ENCODE results near the gene TBCC. TPM values are rescaled to one million over a fixed set of nuclear protein-coding genes. Genes with fewer than 3 reads are reported as not detected.

Gene TBCC
- total RNA-seq, 1 experiment from 2014 or later, result 24.7 TPM

- TF ChIP-seq RELA (CRISPR knock-in tag; IDR thresholded peaks at IDR 0.05; ENCODE audit: borderline replicate concordance) (no peak), SOX15 (CRISPR knock-in tag; IDR thresholded peaks at IDR 0.05) (no peak), PRDM15 (CRISPR knock-in tag; IDR thresholded peaks at IDR 0.05) (no peak), SMAD3 (CRISPR knock-in tag; IDR thresholded peaks at IDR 0.05; ENCODE audit: borderline replicate concordance) (no peak), GTF2I (CRISPR knock-in tag; conservative IDR thresholded peaks at IDR 0.05) (no peak), PREB (CRISPR knock-in tag; IDR thresholded peaks at IDR 0.05; ENCODE audit: borderline replicate concordance) (no peak), SP1 (CRISPR knock-in tag; conservative IDR thresholded peaks at IDR 0.05) (no peak), ZNF423 (CRISPR knock-in tag; IDR thresholded peaks at IDR 0.05) (no peak), MYBL2 (CRISPR knock-in tag; IDR thresholded peaks at IDR 0.05) (no peak), TEAD4 (CRISPR knock-in tag; IDR thresholded peaks at IDR 0.05) (no peak), PRRX2 (CRISPR knock-in tag; IDR thresholded peaks at IDR 0.05) (no peak), ETV6 (CRISPR knock-in tag; IDR thresholded peaks at IDR 0.05) (no peak), IRF2 (CRISPR knock-in tag; IDR thresholded peaks at IDR 0.05; ENCODE audit: borderline replicate concordance, low read depth) (no peak), ZNF317 (CRISPR knock-in tag; IDR thresholded peaks at IDR 0.05; ENCODE audit: borderline replicate concordance, low read depth) (no peak), ZNF138 (CRISPR knock-in tag; conservative IDR thresholded peaks at IDR 0.05) (no peak), ZNF671 (CRISPR knock-in tag; IDR thresholded peaks at IDR 0.05) (no peak)
- no peak for DNase-seq (ENCODE audit: low spot score)
- Mint-ChIP-seq H3K36me3 (no peaks in the 10 kb centered on the region; the same call in 1 of the 2 replicates), H3K4me1 (peaks cover 25% of the 10 kb centered on the region), H3K27ac (no peak overlapping the region), H3K4me3 (no peak overlapping the region), H3K27me3 (ENCODE audit: low read depth) (no peaks in the 10 kb centered on the region), H3K9me3 (no peaks in the 10 kb centered on the region)
- ChIA-PET CTCF (interaction anchor here (0.6 kb wide), 1 partner anchor 112 kb away, joined by 3 read pairs; no protein-coding TSS in a partner anchor), POLR2A (no interaction called here)
- ATAC-seq, result no peak
Measured at GRCh38 chr6:42762426-42762859, 16.5 kb upstream of the TBCC start.

- no peak overlapping the region for H3K27ac Mint-ChIP-seq
- POLR2A ChIA-PET, result interaction anchor here (0.6 to 1.1 kb wide), 2 partner anchors 8 to 15 kb away, joined by 3 to 11 read pairs; partner anchors contain the start of gene TBCC
- CTCF ChIA-PET, result interaction anchor here (0.6 to 1.2 kb wide), 3 partner anchors 9 to 63 kb away, joined by 3 read pairs; no protein-coding TSS in a partner anchor
- no peak overlapping the region for H3K4me3 Mint-ChIP-seq
- no peak for DNase-seq (ENCODE audit: low spot score)
- no peak for ATAC-seq
- no peaks in the 10 kb centered on the region; the same call in 1 of the 2 replicates for H3K36me3 Mint-ChIP-seq
- H3K27me3 Mint-ChIP-seq (ENCODE audit: low read depth), result no peaks in the 10 kb centered on the region
- H3K4me1 Mint-ChIP-seq, result peaks cover 32% of the 10 kb centered on the region
- TF ChIP-seq ZNF396 (CRISPR knock-in tag; IDR thresholded peaks at IDR 0.05; ENCODE audit: borderline replicate concordance) (no peak), ZNF219 (CRISPR knock-in tag; IDR thresholded peaks at IDR 0.05; ENCODE audit: borderline replicate concordance) (no peak), AR (CRISPR knock-in tag; IDR thresholded peaks at IDR 0.05) (no peak), ETV6 (CRISPR knock-in tag; IDR thresholded peaks at IDR 0.05) (no peak), FOXK1 (CRISPR knock-in tag; IDR thresholded peaks at IDR 0.05) (no peak)
- H3K9me3 Mint-ChIP-seq, result no peaks in the 10 kb centered on the region
Measured at GRCh38 chr6:42761287-42762067, 15.6 kb upstream of the TBCC start.
